EH (cell line): ENCODE data around the gene UBE2G2.
"Not testable (repeated sequence)": the region's sequence is repeated elsewhere in the genome, so short reads cannot be mapped to it uniquely, and the experiment has no call there.

Experiments used
- DNase-seq: peaks from one replicate; pipeline ENCODE4 v3.0.0-alpha.2; 2015; ENCODE audit warnings: low read depth

Gene UBE2G2

GRCh38 chr21:44836349-44836665 is 34.7 kb upstream of the UBE2G2 start:
- DNase-seq, result no peak

GRCh38 chr21:44835647-44835973 is 34.0 kb upstream of the UBE2G2 start:
- DNase-seq, result no peak

DNA sequence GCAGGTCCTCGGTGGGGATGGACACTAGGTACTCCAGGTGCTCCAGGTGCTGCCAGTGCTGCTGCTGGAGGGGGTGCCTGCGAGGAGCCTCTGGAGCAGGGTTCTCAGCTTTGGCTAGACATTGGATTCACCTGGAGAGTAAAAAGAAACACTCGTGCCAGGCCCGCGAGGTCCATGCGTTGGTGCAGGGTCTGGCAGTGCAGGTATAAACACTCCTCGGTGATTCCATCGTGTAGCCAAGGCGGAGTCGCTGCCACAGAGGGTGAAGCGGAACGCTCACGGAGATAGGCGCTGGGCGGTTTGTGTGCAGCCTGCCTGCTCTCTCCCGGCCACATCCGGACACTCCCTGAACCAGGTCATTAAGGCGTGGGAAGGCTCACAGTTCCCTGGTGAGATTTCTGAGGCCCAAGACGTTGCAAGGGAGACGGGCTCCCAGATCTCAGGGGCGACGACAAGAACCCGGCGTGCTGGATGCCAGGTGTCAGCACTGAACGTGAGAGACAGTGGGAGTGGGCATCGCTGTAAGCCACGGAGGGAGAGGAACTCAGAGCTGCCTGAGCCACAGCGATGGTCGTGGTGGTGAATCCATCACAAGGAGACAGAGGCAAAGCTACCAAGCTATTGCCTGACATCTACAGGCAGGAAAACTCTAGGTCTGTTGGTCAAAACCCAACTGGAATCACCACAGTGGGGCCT is 33.5 kb upstream of the UBE2G2 start:
- DNase-seq, result no peak

DNA sequence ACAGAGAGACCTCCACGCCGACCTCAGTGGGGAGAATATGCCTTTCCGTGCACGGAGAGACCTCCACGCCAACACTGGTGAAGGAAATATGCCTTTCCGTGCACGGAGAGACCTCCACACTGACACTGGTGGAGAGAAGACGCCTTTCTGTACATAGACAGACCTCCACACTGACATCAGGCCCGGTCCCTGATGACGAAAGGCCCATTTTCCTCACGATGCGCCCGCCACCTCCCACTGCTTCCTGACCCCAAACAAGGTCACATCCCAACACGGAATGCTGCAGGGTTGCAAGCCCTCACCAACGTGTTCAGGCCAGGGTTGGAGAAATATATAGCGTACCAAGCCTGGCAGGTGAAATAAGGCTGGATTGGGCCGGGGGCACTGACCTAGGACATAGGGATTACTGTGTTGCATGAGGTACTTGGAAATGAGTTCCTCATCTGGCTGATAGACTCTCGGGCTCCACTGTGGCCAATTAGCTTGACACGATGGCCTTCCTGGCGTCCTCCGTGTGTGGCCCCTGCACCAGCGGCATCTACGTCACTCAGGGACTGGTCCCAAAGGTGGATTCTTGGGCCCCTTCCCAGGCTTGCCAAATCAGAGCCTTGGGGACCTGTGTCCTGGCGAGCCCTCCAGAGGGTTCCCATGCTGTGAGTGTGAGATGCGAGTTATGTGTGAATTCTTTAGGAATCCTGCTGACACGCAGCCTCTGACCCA is 32.8 kb upstream of the UBE2G2 start:
- DNase-seq, result no peak

DNA sequence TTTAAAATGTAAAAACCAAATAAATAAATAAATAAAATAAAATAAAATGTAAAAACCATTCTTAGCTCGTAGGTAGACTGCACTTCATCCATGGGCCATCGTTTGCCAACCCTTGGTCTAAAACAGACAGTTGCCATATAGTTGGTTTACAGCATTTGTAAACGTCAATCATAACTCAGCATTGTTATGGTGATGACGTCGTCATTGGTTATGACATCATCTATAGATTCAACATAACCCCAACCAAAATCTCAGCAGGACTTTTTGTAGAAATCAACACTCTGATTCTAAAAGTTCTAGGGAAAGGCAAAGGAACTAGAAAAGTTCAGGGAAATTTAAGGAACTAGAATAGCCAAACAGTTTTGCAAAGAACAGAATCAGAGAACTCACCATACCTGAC is 32.0 kb upstream of the UBE2G2 start:
- no peak for DNase-seq

GRCh38 chr21:44832516-44833255 is 31.1 kb upstream of the UBE2G2 start:
- DNase-seq, result not testable (repeated sequence)

DNA sequence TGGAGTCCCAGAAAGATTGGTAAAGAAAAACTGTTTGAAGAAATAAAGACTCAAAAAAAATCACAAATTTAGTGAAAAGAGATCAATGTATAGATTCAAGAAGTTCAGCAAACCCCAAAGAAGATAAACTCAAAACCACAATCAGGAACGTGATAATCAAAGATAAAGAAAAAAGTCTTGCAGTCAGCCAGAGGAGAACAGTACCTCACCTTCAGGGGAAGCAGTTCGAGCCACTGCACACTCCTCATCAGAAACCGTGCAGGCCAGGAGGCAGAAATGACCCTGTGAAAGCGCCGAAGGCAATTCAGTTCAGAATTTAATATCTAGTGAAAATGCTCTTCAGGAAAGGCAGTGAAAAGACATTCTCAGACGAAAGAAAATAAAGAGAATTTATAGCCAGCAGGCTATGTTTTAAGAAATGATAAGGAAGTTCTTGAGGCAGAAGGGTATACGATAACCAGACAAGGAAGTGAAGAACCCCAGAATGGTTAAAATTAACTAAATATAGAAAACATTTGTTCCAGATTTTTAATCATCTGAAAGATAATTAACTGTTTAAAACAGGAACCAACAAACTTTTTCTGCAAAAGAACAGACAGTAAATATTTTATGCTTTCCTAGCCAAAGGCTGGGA is 29.7 kb upstream of the UBE2G2 start:
- no peak for DNase-seq

- DNase-seq, result no peak
These were observed 28.0 kb upstream of the UBE2G2 start for GRCh38 chr21:44829507-44830092.

- no peak for DNase-seq
These were observed 26.9 kb upstream of the UBE2G2 start for GRCh38 chr21:44828362-44829056.

GRCh38 chr21:44823179-44823660 is 21.6 kb upstream of the UBE2G2 start:
- no peak for DNase-seq

- no peak for DNase-seq
These were observed 21.0 kb upstream of the UBE2G2 start for GRCh38 chr21:44822484-44823178.

DNA sequence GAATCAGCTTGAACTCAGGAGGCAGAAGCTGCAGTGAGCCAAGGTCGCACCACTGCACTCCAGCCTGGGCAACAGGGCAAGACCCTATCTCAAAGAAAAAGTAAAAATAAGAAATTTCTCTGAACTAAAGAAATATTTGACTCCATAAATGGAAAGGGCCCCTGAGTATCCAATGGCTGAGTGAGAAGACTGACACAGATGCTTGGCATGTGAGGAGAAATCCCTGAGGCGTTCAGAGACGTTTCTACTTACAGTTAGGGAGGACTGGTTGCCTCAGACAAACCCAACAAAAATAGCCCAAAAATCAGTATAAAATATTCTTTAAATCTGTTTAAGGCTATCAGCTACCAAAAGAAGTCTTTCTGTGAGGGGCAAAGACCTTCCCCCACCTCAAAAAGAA is 19.2 kb upstream of the UBE2G2 start:
- peak; percentile 81 for DNase-seq

DNA sequence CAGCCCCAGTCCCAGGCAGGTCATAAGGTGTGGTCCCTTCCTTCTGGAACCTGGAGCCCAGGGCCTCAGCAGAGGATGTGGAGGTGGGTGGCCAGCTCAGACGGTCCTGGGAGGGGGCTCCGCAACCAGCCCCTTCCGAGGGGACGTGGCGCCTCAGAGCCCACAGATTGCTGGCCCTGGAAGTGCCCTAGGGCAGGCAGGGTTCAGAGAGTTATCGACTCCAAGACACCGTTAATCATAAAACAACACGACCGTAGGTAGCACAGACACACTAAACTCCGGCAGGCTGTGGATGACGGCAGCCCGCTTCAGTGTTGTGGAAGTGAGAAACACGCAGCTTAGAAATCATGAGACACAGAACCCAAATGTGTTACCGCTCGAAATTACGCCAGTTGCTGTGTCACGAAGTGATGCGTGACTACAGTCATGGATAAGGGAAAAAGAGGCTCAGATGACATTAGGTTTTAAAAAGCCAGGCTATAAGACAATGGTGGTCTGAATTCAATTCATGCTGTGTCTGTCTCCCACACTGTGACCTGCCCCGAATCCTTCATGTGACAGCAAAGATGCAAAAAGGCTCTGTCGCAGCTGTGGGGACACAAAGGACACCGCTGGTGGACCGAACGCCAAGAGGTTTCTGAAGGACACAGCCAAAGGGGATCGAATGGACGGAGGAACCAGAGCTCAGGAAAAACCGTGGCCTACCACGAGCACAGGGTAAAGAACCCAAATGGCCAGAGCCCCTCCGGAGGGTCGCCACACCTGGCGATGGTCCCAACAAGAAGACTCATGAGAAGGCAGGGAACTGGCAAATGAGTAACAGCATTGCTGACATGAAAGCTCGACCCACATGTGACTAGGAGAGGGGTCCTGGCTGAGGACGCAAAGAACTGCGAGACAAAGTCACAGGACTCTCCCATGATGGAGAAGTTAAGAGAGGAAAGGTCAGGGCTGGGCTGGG is 17.9 kb upstream of the UBE2G2 start:
- DNase-seq, result no peak

DNA sequence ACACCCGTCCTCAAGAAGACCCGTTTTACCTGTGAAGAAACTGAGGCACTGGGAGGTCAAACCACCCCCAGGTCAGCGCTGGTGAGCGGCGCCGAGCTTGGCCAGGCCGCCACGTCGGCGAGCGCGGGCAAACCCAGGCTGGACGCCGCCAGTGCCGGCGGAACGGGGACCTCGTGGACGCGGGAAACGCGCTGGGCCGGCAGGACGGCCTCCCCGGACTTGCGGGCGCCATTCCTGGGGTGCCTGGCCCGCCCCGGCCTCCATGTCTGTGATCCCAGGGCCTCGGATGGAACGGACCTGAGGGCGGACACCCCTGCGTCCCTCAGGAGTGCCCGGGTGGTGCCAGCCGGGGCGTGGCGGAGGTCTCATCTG is 17.0 kb upstream of the UBE2G2 start:
- no peak for DNase-seq

DNA sequence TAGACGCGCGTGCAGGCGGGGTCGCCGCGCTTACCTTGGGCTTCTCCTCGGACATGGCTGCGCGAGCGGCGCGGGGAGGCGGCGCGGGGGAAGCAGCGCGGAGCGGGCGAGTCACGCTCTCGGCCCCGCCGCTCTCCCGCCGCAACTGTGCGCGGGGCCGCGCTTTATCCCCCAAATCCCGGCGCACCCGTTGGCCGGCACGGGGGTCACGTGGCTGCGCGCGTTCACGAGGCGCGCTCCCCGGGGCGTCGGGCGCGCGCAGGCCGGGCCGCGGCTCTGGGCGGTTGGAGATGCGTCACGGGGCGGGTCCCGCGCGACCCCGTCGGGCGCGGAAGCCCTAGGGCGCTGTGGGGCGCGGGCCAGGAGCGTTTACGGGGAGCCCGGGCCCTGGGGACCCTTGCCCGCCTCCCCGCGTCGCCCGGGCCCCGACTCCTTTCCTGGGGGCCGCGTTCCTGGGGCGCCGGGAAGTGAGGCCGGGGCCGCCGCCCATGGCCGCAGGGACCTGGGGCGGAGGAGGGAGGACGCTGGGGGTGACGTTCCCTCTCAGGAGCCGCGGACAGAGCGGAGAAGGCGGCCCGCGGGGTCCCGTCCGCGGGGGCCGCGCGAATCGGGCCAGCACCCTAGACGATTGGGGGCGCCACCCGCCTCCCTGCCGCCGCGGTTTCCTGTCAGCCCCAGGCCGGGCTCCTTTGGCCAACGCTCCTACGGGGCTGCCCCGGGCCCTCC is 16.5 kb upstream of the UBE2G2 start, which contains the start of gene SUMO3:
Gene SUMO3, minus strand, starts transcription at position 149 of the 726 bp plus-strand sequence. Its CDS starts 94 bp downstream, at position 55.
- DNase-seq, result peak; percentile 79

GRCh38 chr21:44817506-44817880 is 15.9 kb upstream of the UBE2G2 start:
- DNase-seq, result peak; percentile 86

DNA sequence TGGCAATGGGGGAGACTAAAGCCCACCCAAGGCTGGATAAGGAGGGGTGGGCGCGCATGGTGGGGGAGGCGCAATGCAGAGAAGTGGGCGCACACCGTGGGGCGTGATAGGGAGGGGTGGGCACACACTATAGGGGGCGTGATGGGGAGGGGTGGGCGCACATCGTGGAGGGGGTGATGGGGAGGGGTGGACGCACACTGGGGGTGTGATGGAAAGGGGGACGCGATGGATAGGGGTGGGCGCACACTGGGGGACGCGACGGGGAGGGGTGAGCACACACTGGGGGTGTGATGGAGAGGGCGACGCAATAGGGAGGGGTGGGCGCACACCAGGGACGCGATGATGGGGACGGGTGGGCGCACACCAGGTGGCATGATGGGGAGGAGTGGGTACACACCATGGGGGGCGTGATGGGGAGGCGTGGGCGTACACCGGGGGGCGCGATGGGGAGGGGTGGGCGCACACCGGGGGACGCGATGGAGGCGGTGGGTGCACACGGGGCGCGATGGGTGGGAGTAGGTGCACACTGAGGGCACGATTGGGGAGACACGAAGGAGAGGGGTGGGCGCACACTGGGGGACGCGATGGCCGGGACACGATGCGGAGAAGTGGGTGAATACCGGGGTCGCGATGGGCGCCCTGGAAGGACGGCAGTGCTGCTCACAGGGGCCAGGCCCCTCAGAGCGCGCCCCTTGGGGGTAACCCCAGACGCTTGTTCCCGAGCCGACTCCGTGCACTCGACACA is 15.3 kb upstream of the UBE2G2 start:
- DNase-seq, result no peak

- DNase-seq, result no peak
These were observed 14.4 kb upstream of the UBE2G2 start for GRCh38 chr21:44815852-44816628.
